Body of pancreas (tissue), 4 donors: Measurements from ENCODE around the gene LILRB1.

Source experiments
- POLR2A ChIP-seq, 3 donors: fragments of 450-650 bp; IDR thresholded peaks; one replicate each; pipeline ENCODE4 v1.6.1; 2016; ENCODE audit warnings: antibody characterized with exemption in 3 of 3, mild to moderate bottlenecking in 2 of 3
- TF ChIP-seq, protein P1 (sequence below), 7 experiments: fragments of 450-650 bp in 4 of 7; fragments of 200-600 bp in 3 of 7; sonication (generic) in 3 of 7; IDR thresholded peaks; one replicate each; pipeline ENCODE4 v1.5.1; 2016 to 2019; ENCODE audit warnings: antibody characterized with exemption in 7 of 7

DNA sequence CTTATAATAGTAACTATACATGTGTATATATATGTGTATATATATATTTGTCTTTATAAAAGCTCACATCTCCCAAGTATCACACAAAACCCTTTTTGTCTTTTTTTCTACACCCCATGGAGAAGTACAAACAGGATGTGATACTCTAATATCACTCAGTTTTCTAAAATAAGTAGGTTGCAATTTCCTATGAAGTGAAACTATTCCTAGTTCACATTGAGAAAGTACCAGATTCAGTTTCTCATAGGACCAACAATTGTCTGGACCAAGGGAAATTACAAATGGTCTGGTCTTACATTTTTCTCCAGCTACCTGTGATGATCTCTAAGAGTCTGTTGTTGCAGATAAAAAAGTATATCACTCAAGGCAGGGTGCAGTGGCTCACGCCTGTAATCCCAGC is 17.9 kb upstream of the LILRB1 start:
- TF ChIP-seq, protein P1, sequence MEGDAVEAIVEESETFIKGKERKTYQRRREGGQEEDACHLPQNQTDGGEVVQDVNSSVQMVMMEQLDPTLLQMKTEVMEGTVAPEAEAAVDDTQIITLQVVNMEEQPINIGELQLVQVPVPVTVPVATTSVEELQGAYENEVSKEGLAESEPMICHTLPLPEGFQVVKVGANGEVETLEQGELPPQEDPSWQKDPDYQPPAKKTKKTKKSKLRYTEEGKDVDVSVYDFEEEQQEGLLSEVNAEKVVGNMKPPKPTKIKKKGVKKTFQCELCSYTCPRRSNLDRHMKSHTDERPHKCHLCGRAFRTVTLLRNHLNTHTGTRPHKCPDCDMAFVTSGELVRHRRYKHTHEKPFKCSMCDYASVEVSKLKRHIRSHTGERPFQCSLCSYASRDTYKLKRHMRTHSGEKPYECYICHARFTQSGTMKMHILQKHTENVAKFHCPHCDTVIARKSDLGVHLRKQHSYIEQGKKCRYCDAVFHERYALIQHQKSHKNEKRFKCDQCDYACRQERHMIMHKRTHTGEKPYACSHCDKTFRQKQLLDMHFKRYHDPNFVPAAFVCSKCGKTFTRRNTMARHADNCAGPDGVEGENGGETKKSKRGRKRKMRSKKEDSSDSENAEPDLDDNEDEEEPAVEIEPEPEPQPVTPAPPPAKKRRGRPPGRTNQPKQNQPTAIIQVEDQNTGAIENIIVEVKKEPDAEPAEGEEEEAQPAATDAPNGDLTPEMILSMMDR (IDR thresholded peaks at IDR 0.05): no peak
- no peak for TF ChIP-seq POLR2A (IDR thresholded peaks at IDR 0.05)
